ENCODE data around the gene RPH3AL.

Gene RPH3AL

GRCh38 chr17:288802-289356, 63.7 kb downstream of the RPH3AL start:
- TF ChIP-seq CREB5 (CRISPR knock-in tag; IDR thresholded peaks at IDR 0.05; ENCODE audit: low read depth) (no peak), CSRNP3 (CRISPR knock-in tag; IDR thresholded peaks at IDR 0.05) (no peak), PATZ1 (CRISPR knock-in tag; IDR thresholded peaks at IDR 0.05; ENCODE audit: borderline replicate concordance) (no peak), PPARA (CRISPR knock-in tag; IDR thresholded peaks at IDR 0.05; ENCODE audit: borderline replicate concordance) (no peak), TOX (CRISPR knock-in tag; IDR thresholded peaks at IDR 0.05; ENCODE audit: borderline replicate concordance) (no peak), POU6F1 (CRISPR knock-in tag; IDR thresholded peaks at IDR 0.05; ENCODE audit: borderline replicate concordance, low read depth) (no peak), ISL1 (CRISPR knock-in tag; IDR thresholded peaks at IDR 0.05) (no peak)
- ATAC-seq: no peak

- ATAC-seq: no peak
- TF ChIP-seq ISL1 (CRISPR knock-in tag; IDR thresholded peaks at IDR 0.05) (no peak), CSRNP3 (CRISPR knock-in tag; IDR thresholded peaks at IDR 0.05) (no peak), SNAI2 (CRISPR knock-in tag; IDR thresholded peaks at IDR 0.05) (no peak), ZC3H10 (CRISPR knock-in tag; IDR thresholded peaks at IDR 0.05) (no peak), RARB (CRISPR knock-in tag; IDR thresholded peaks at IDR 0.05) (no peak)
These were observed 66.0 kb downstream of the RPH3AL start for GRCh38 chr17:286571-286970.

GRCh38 chr17:285751-286422, 66.7 kb downstream of the RPH3AL start:
- ATAC-seq: no peak
- TF ChIP-seq ZNF8 (CRISPR knock-in tag; IDR thresholded peaks at IDR 0.05) (no peak), OSR1 (CRISPR knock-in tag; IDR thresholded peaks at IDR 0.05) (no peak), PPARA (CRISPR knock-in tag; IDR thresholded peaks at IDR 0.05; ENCODE audit: borderline replicate concordance) (no peak), ARNTL (CRISPR knock-in tag; IDR thresholded peaks at IDR 0.05; ENCODE audit: borderline replicate concordance, low read depth) (no peak), CSRNP3 (CRISPR knock-in tag; IDR thresholded peaks at IDR 0.05) (no peak), TCF4 (CRISPR knock-in tag; IDR thresholded peaks at IDR 0.05; ENCODE audit: borderline replicate concordance) (no peak)

- ATAC-seq: no peak
- TF ChIP-seq BACH2 (CRISPR knock-in tag; IDR thresholded peaks at IDR 0.05; ENCODE audit: borderline replicate concordance) (no peak), ZNF8 (CRISPR knock-in tag; IDR thresholded peaks at IDR 0.05) (no peak), ISL1 (CRISPR knock-in tag; IDR thresholded peaks at IDR 0.05) (no peak), ZC3H10 (CRISPR knock-in tag; IDR thresholded peaks at IDR 0.05) (no peak), ZNF70 (CRISPR knock-in tag; IDR thresholded peaks at IDR 0.05) (no peak), CSDC2 (CRISPR knock-in tag; IDR thresholded peaks at IDR 0.05) (no peak), ZNF565 (CRISPR knock-in tag; conservative IDR thresholded peaks at IDR 0.05; ENCODE audit: low read depth) (no peak), PPARA (CRISPR knock-in tag; IDR thresholded peaks at IDR 0.05; ENCODE audit: borderline replicate concordance) (no peak), ZFP3 (CRISPR knock-in tag; IDR thresholded peaks at IDR 0.05) (no peak), TOX (CRISPR knock-in tag; IDR thresholded peaks at IDR 0.05; ENCODE audit: borderline replicate concordance) (no peak), TCF4 (CRISPR knock-in tag; IDR thresholded peaks at IDR 0.05; ENCODE audit: borderline replicate concordance) (no peak), CREB5 (CRISPR knock-in tag; IDR thresholded peaks at IDR 0.05; ENCODE audit: low read depth) (no peak), SNAI2 (CRISPR knock-in tag; IDR thresholded peaks at IDR 0.05) (no peak)
These were observed 67.8 kb downstream of the RPH3AL start for GRCh38 chr17:284676-285355.
